Endothelial cell of umbilical vein (primary cell): ENCODE results near the gene ABCB4. TPM values are rescaled to one million over a fixed set of nuclear protein-coding genes. Genes with fewer than 3 reads are reported as not detected.

ENCODE experiments used
- BruUV-seq: library from RNA; stranded (reverse); fragments of 400-500 nt; replicated peaks from 2 replicates; lab custom pipeline; 2021; lab: Mats Ljungman, UMichigan
- CTCF ChIA-PET: fragments of 300-600, 350-600 bp; sonication (Branson Sonifier 250); formaldehyde crosslinking; loops from one replicate; lab custom pipeline; 2021; ENCODE audit warnings: antibody characterized with exemption, inconsistent platforms; lab: Charles Lee
- POLR2A ChIA-PET: fragments of 300-600, 350-600 bp; sonication (Branson Sonifier 250); formaldehyde crosslinking; loops from one replicate; lab custom pipeline; 2021; ENCODE audit warnings: antibody characterized with exemption, inconsistent platforms; lab: Charles Lee
- DNase-seq: peaks from one replicate; pipeline ENCODE4 v3.0.0-alpha.2; 2011; ENCODE audit warnings: low read depth, low spot score
- FAIRE-seq: peaks from 2 replicates; lab custom pipeline; 2011; peaks lifted over from hg19 to GRCh38; lab: Jason Lieb, UNC
- H2AFZ ChIP-seq: 2 replicates; pipeline ENCODE4 v1.6.0; 2012; ENCODE audit warnings: low read depth, low read length, control low read depth, inconsistent platforms
- H3K27ac ChIP-seq: 2 replicates; pipeline ENCODE4 v1.5.1; 2011; ENCODE audit warnings: low read depth, mild to moderate bottlenecking, control low read depth, low read length, moderate library complexity; ENCODE audit not compliant: insufficient read depth
- H3K27me3 ChIP-seq, 2 experiments: 2 replicates each; pipeline versions ENCODE4 v1.6.0 to v1.6.1; 2011; ENCODE audit warnings: low read length in 2 of 2, mixed read lengths in 1 of 2; ENCODE audit not compliant: control insufficient read depth in 2 of 2, insufficient read depth in 2 of 2
- H3K36me3 ChIP-seq, 2 experiments: 2 replicates in 1 of 2; 3 replicates in 1 of 2; pipeline ENCODE4 v1.5.1; 2011; ENCODE audit warnings: low read length in 2 of 2, mild to moderate bottlenecking in 1 of 2, moderate library complexity in 1 of 2; ENCODE audit not compliant: control insufficient read depth in 2 of 2, insufficient read depth in 2 of 2; ENCODE audit errors: extremely low read depth in 1 of 2
- H3K4me1 ChIP-seq: 3 replicates; pipeline ENCODE4 v1.5.1; 2011; ENCODE audit warnings: mild to moderate bottlenecking, low read length; ENCODE audit not compliant: control insufficient read depth, insufficient read depth; ENCODE audit errors: extremely low read depth
- H3K4me2 ChIP-seq: 2 replicates; pipeline ENCODE4 v1.6.1; 2011; ENCODE audit warnings: low read length, control low read depth, mixed read lengths; ENCODE audit not compliant: insufficient read depth
- H3K4me3 ChIP-seq, 3 experiments: fragments of 200-600 bp in 1 of 3; sonication (generic), shearing (Covaris generic) in 1 of 3; replicated peaks in 1 of 3; 2 replicates each; pipeline ENCODE4 v1.5.1; 2011 to 2016; ENCODE audit warnings: control low read depth in 3 of 3, low read length in 3 of 3, mild to moderate bottlenecking in 2 of 3, inconsistent platforms in 1 of 3, low read depth in 1 of 3, moderate library complexity in 1 of 3; ENCODE audit not compliant: insufficient read depth in 1 of 3
- H3K79me2 ChIP-seq: 2 replicates; pipeline ENCODE4 v1.6.0; 2012; ENCODE audit warnings: low read length, inconsistent platforms; ENCODE audit not compliant: control insufficient read depth, insufficient read depth
- H3K9ac ChIP-seq: replicated peaks from 2 replicates; pipeline ENCODE3; 2011; ENCODE audit warnings: low read length, control low read depth; ENCODE audit not compliant: insufficient read depth; ENCODE audit errors: extremely low read depth
- H3K9me1 ChIP-seq: replicated peaks from 3 replicates; pipeline ENCODE4 v1.6.0; 2011; ENCODE audit warnings: mild to moderate bottlenecking, low read length; ENCODE audit not compliant: control insufficient read depth, insufficient read depth; ENCODE audit errors: extremely low read depth
- H3K9me3 ChIP-seq: replicated peaks from 2 replicates; pipeline ENCODE4 v1.5.1; 2012; ENCODE audit warnings: low read length, inconsistent platforms; ENCODE audit not compliant: control insufficient read depth, insufficient read depth
- H4K20me1 ChIP-seq: replicated peaks from 2 replicates; pipeline ENCODE3; 2011; ENCODE audit warnings: mild to moderate bottlenecking, low read length; ENCODE audit not compliant: control insufficient read depth, insufficient read depth; ENCODE audit errors: extremely low read depth
- GATA2 ChIP-seq: IDR thresholded peaks from 2 replicates; pipeline ENCODE4 v1.7.0; 2011; ENCODE audit warnings: low read depth, mild to moderate bottlenecking, moderate library complexity, mixed read lengths, low read length; ENCODE audit not compliant: insufficient read length, insufficient read depth
- POLR2A ChIP-seq: IDR thresholded peaks from 2 replicates; pipeline ENCODE4 v1.6.1; 2012; ENCODE audit warnings: low read depth, mild to moderate bottlenecking, control low read depth, low read length
- POLR2AphosphoS5 ChIP-seq: IDR thresholded peaks from 2 replicates; pipeline ENCODE4 v1.6.1; 2012; ENCODE audit warnings: low read depth, mild to moderate bottlenecking, control low read depth, low read length, moderate library complexity; ENCODE audit not compliant: insufficient read depth
- dilution Hi-C: fragments of 300-500 bp; cut with MboI; formaldehyde crosslinking; loops from one replicate; pipeline ENCODE4 v1.15.0; 2019; ENCODE audit warnings: low sequenced_read_pairs; ENCODE audit not compliant: extremely low pct_ligation_motif_present
- intact Hi-C: fragments of 100-400 bp; cut with micrococcal nuclease; formaldehyde crosslinking; loops from one replicate; pipeline ENCODE4 v1.10.0; 2022
- polyA plus RNA-seq, 4 experiments: library from polyadenylated mRNA; depleted of rRNA in 3 of 4; stranded (reverse) in 3 of 4; unstranded in 1 of 4; fragments of >200 nt; gene quantifications; 2 replicates each; pipeline versions ENCODE4 v1.2.1 to v1.2.3, GENCODE V29; 2011 to 2012; ENCODE audit warnings: missing spikeins in 1 of 4
- total RNA-seq: library from RNA; stranded (reverse); gene quantifications from 2 replicates; pipeline ENCODE4 v1.2.3, GENCODE V29; 2021

Gene ABCB4
- total and polyA plus RNA-seq, 2 donors (not counting 3 experiments of a cell fraction or from before 2014, with no cell fraction given), result 0.11 to 0.15 TPM

GRCh38 chr7:87497482-87497881 is 22.0 kb upstream of the ABCB4 start:
- Histone ChIP-seq H3K27ac (no peak overlapping the region), H3K79me2 (no peaks in the 10 kb centered on the region), H3K9ac (no peak overlapping the region), H4K20me1 (no peaks in the 10 kb centered on the region), H3K4me1 (no peaks in the 10 kb centered on the region), H3K9me1 (no peaks in the 10 kb centered on the region), H3K4me2 (no peak overlapping the region), H2AFZ (no peak overlapping the region), H3K27me3 (peaks cover 0 to 2% of the 10 kb centered on the region in 2 experiments), H3K9me3 (no peaks in the 10 kb centered on the region), H3K4me3 (no peak overlapping the region), H3K36me3 (no peaks in the 10 kb centered on the region)
- ChIA-PET POLR2A (no interaction called here), CTCF (no interaction called here)
- no peak for TF ChIP-seq POLR2A
- no peak for DNase-seq
- intact Hi-C loops, result no loop called here
- FAIRE-seq, result no peak
- dilution Hi-C loops, result no loop called here
- no TSS peak for BruUV-seq

- BruUV-seq, result no TSS peak
- no peak overlapping the region for H3K4me2 ChIP-seq
- no peak for DNase-seq
- H3K4me1 ChIP-seq, result no peaks in the 10 kb centered on the region
- H2AFZ ChIP-seq, result no peak overlapping the region
- no peaks in the 10 kb centered on the region for H3K9me1 ChIP-seq
- no peaks in the 10 kb centered on the region for H4K20me1 ChIP-seq
- ChIA-PET POLR2A (no interaction called here), CTCF (interaction anchor here (1.1 kb wide), 1 partner anchor 10 kb away, joined by 4 read pairs; no protein-coding TSS in a partner anchor)
- H3K9me3 ChIP-seq, result no peaks in the 10 kb centered on the region
- H3K9ac ChIP-seq, result no peak overlapping the region
- H3K27me3 ChIP-seq, result peaks cover 0 to 2% of the 10 kb centered on the region in 2 experiments
- intact Hi-C loops (no loop called here), dilution Hi-C loops (no loop called here)
- H3K4me3 ChIP-seq, result no peak overlapping the region
- H3K79me2 ChIP-seq, result no peaks in the 10 kb centered on the region
- no peak overlapping the region for H3K27ac ChIP-seq
- no peak for FAIRE-seq
- H3K36me3 ChIP-seq, result no peaks in the 10 kb centered on the region
- no peak for TF ChIP-seq POLR2A
- no peak for TF ChIP-seq POLR2AphosphoS5
- TF ChIP-seq GATA2, result no peak
Measured at GRCh38 chr7:87495366-87495765, 19.9 kb upstream of the ABCB4 start.
